OCI-LY7 (cell line): ENCODE results near the gene ENAM. TPM values are rescaled to one million over a fixed set of nuclear protein-coding genes. Genes with fewer than 3 reads are reported as not detected.

ENCODE experiments used
- BruUV-seq: library from RNA; stranded (reverse); fragments of 400-500 nt; replicated peaks from 2 replicates; lab custom pipeline; 2021; lab: Mats Ljungman, UMichigan
- CTCF ChIA-PET: fragments of 300-600 bp; sonication (Branson Sonifier 250); formaldehyde crosslinking; loops from one replicate; lab custom pipeline; 2022; ENCODE audit warnings: antibody characterized with exemption; ENCODE audit not compliant: unreplicated experiment; lab: Charles Lee
- POLR2A ChIA-PET: fragments of 300-600 bp; sonication (Branson Sonifier 250); formaldehyde crosslinking; loops from one replicate; lab custom pipeline; 2022; ENCODE audit warnings: antibody characterized with exemption; lab: Charles Lee
- DNase-seq: peaks from one replicate; pipeline ENCODE4 v3.0.0-alpha.2; 2015; ENCODE audit warnings: low spot score
- H2AFZ ChIP-seq: fragments of 200-600 bp; sonication (generic), shearing (Covaris generic); 2 replicates; pipeline ENCODE4 v1.6.1; 2014; ENCODE audit warnings: mild to moderate bottlenecking, antibody characterized with exemption, low read length, moderate library complexity
- H3K27ac ChIP-seq: fragments of 200-600 bp; sonication (generic); 2 replicates; pipeline ENCODE4 v1.5.1; 2014; ENCODE audit warnings: mixed run types, low read depth, mild to moderate bottlenecking, moderate library complexity, low read length, inconsistent platforms; ENCODE audit not compliant: poor library complexity, severe bottlenecking
- H3K36me3 ChIP-seq: fragments of 200-600 bp; sonication (generic); 2 replicates; pipeline ENCODE4 v1.6.1; 2014; ENCODE audit warnings: mild to moderate bottlenecking, antibody characterized with exemption, low read length, moderate library complexity, mixed read lengths; ENCODE audit not compliant: insufficient read depth
- H3K4me1 ChIP-seq: fragments of 200-600 bp; sonication (generic); 2 replicates; pipeline ENCODE4 v1.5.1; 2014; ENCODE audit warnings: mild to moderate bottlenecking, low read length; ENCODE audit not compliant: insufficient read depth, poor library complexity, severe bottlenecking
- H3K4me2 ChIP-seq: fragments of 200-600 bp; sonication (generic); 2 replicates; pipeline ENCODE4 v1.6.1; 2014; ENCODE audit warnings: mild to moderate bottlenecking, low read length
- H3K4me3 ChIP-seq: fragments of 200-600 bp; sonication (generic); 2 replicates; pipeline ENCODE4 v1.5.1; 2014; ENCODE audit warnings: mild to moderate bottlenecking, low read depth, low read length; ENCODE audit not compliant: poor library complexity, severe bottlenecking
- H3K79me2 ChIP-seq: fragments of 200-600 bp; sonication (generic); 2 replicates; pipeline ENCODE4 v1.6.1; 2016; ENCODE audit warnings: low read depth, mild to moderate bottlenecking, low read length, moderate library complexity, mixed read lengths; ENCODE audit not compliant: insufficient read depth
- H3K9me2 ChIP-seq: fragments of 200-600 bp; sonication (generic); 2 replicates; pipeline ENCODE4 v1.6.1; 2016; ENCODE audit warnings: mild to moderate bottlenecking, low read length, mixed read lengths; ENCODE audit not compliant: insufficient read depth
- H3K9me3 ChIP-seq: fragments of 200-600 bp; sonication (generic); 2 replicates; pipeline ENCODE4 v1.6.1; 2014; ENCODE audit warnings: mild to moderate bottlenecking, mixed run types, low read length, mixed read lengths
- H4K20me1 ChIP-seq: fragments of 200-600 bp; sonication (generic); 2 replicates; pipeline ENCODE4 v1.6.1; 2014; ENCODE audit warnings: mild to moderate bottlenecking, antibody characterized with exemption, low read length, moderate library complexity, mixed read lengths; ENCODE audit not compliant: insufficient read depth
- CTCF ChIP-seq: fragments of 200-600 bp; sonication (generic); conservative IDR thresholded peaks from 2 replicates; pipeline ENCODE4 v1.5.1; 2014; ENCODE audit warnings: mild to moderate bottlenecking, antibody characterized with exemption, low read length, moderate library complexity, mixed read lengths
- EZH2phosphoT487 ChIP-seq: fragments of 200-600 bp; sonication (generic); IDR thresholded peaks from 2 replicates; pipeline ENCODE4 v1.6.1; 2018; ENCODE audit warnings: low read depth, borderline replicate concordance, mild to moderate bottlenecking, mixed run types, antibody characterized with exemption, low read length, moderate library complexity, mixed read lengths
- intact Hi-C: fragments of 100-400 bp; cut with micrococcal nuclease; formaldehyde crosslinking; loops from one replicate; pipeline ENCODE4 v1.10.0; 2022; ENCODE audit not compliant: unreplicated experiment
- total RNA-seq, 2 experiments: library from RNA; depleted of rRNA in 1 of 2; stranded (reverse); fragments of >200 nt in 1 of 2; shearing (Covaris generic) in 1 of 2; gene quantifications; 2 replicates each; pipeline ENCODE4 v1.2.3, GENCODE V29; 2014 to 2022

Gene ENAM
- total RNA-seq, 2 experiments from 2014 or later, result 0.32 to 3.5 TPM

- DNase-seq, result no peak
- H3K79me2 ChIP-seq, result peaks cover 52% of the 10 kb centered on the region
- TF ChIP-seq EZH2phosphoT487 (no peak), CTCF (no peak)
- peaks cover 82% of the 10 kb centered on the region for H3K4me1 ChIP-seq
- no peaks in the 10 kb centered on the region for H3K9me3 ChIP-seq
- ChIA-PET POLR2A (interaction anchor here (0.6 to 17.1 kb wide), 6 partner anchors 9 to 20 kb away, joined by 4 to 837 read pairs (median 36); partner anchors contain the start of gene UTP3), CTCF (no interaction called here)
- H2AFZ ChIP-seq, result peak overlapping the region; percentile 80; the same call in 1 of the 2 replicates
- H3K9me2 ChIP-seq, result no peaks in the 10 kb centered on the region
- H3K36me3 ChIP-seq, result peaks cover 8% of the 10 kb centered on the region
- peak overlapping the region; percentile 91 for H3K27ac ChIP-seq
- intact Hi-C loops, result no loop called here
- peak overlapping the region; percentile 23; the same call in 1 of the 2 replicates for H3K4me2 ChIP-seq
- no peak overlapping the region for H3K4me3 ChIP-seq
- no TSS peak for BruUV-seq
- no peaks in the 10 kb centered on the region for H4K20me1 ChIP-seq
Measured at GRCh38 chr4:70670332-70671014, 41.9 kb downstream of the ENAM start.

GRCh38 chr4:70671091-70671490 lies 42.5 kb downstream of the ENAM start:
- Histone ChIP-seq H2AFZ (peak overlapping the region; percentile 50; the same call in 1 of the 2 replicates), H3K4me1 (peaks cover 88% of the 10 kb centered on the region), H3K36me3 (peaks cover 2% of the 10 kb centered on the region), H3K9me2 (no peaks in the 10 kb centered on the region), H3K79me2 (peaks cover 49% of the 10 kb centered on the region), H3K4me2 (peak overlapping the region; percentile 23; the same call in 1 of the 2 replicates), H3K9me3 (no peaks in the 10 kb centered on the region), H3K4me3 (no peak overlapping the region), H4K20me1 (no peaks in the 10 kb centered on the region), H3K27ac (peak overlapping the region; percentile 91)
- BruUV-seq, result no TSS peak
- intact Hi-C loops, result no loop called here
- ChIA-PET CTCF (no interaction called here), POLR2A (interaction anchor here (0.6 to 17.1 kb wide), 7 partner anchors 8 to 323 kb away, joined by 3 to 837 read pairs (median 21); partner anchors contain the start of genes DCK and UTP3)
- DNase-seq, result no peak
- TF ChIP-seq CTCF (no peak), EZH2phosphoT487 (no peak)

GRCh38 chr4:70674191-70674590 lies 45.6 kb downstream of the ENAM start:
- no peak for TF ChIP-seq CTCF
- no peak for TF ChIP-seq EZH2phosphoT487

More at GRCh38 chr4:70674191-70674590, 45.6 kb downstream of the ENAM start:
- intact Hi-C loops, result no loop called here
- Histone ChIP-seq H3K9me2 (no peaks in the 10 kb centered on the region), H3K27ac (peak overlapping the region; percentile 97), H2AFZ (peak overlapping the region; percentile 79), H3K4me1 (peaks cover 96% of the 10 kb centered on the region), H3K9me3 (no peaks in the 10 kb centered on the region), H3K36me3 (no peaks in the 10 kb centered on the region), H4K20me1 (no peaks in the 10 kb centered on the region), H3K79me2 (peaks cover 23% of the 10 kb centered on the region; the same call in 1 of the 2 replicates), H3K4me3 (peak overlapping the region; percentile 58), H3K4me2 (peak overlapping the region; percentile 76)
- DNase-seq, result no peak
- BruUV-seq, result no TSS peak
- CTCF ChIA-PET, result no interaction called here
- POLR2A ChIA-PET, result interaction anchor here (0.9 to 13.7 kb wide), 5 partner anchors 10 to 321 kb away, joined by 4 to 837 read pairs (median 5); partner anchors contain the start of genes JCHAIN and UTP3
